ENCODE measurements around the gene GRIK4. TPM values are rescaled to one million over a fixed set of nuclear protein-coding genes. Genes with fewer than 3 reads are reported as not detected.

GRIK4 gene
- total RNA-seq, 1 donor from 2014 or later, result 0.89 TPM

DNA sequence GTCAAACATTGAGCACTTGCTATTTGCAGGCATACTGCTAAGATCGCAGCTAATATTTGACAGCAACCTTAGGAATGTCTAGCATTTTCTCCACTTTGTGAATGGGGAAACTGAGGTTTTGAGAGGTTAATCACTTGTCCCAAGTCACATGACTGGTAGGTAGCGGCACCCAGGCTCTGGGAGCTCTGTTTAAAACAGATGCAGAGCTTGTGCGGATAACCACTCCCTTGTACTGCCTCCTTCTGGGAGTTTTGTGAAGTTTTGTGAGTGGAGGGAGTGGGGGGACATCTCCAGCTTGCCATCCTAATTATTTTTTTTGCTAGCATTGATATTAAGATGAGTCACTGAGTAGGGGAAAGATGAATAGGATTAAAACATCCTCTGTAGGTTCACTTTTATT lies 134.7 kb downstream of the GRIK4 start:
- DNase-seq (ENCODE audit: low read depth, low spot score), result no peak
- H3K9me3 Mint-ChIP-seq, result no peaks in the 10 kb centered on the region
- no peak overlapping the region for H3K4me3 Mint-ChIP-seq

DNA sequence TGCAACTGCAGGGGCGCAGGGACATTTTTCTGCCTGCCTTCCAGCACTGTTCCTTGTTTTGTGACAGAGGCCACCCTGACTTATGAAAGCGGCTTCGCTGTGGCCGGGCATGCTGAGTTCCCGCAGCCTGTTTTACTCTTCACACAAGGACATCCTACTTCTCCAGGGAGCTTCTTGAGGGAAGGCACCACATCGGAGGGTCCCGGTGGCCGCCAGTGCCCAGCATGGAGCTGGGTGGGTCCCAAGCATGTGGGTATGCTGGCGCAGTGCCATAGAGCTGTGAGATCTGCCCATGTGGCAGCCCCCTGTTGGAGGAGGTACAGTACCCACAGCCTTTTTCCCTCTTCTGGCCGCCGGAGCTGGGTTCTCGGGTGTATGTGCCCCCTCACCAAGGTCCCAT lies 136.1 kb downstream of the GRIK4 start:
- peaks cover 94% of the 10 kb centered on the region for H3K27me3 Mint-ChIP-seq (ENCODE audit: low read depth)
- H3K36me3 Mint-ChIP-seq (ENCODE audit: low read depth), result no peaks in the 10 kb centered on the region
- no peak overlapping the region for H3K27ac Mint-ChIP-seq (ENCODE audit: unreplicated experiment)
- TF ChIP-seq, protein P1, sequence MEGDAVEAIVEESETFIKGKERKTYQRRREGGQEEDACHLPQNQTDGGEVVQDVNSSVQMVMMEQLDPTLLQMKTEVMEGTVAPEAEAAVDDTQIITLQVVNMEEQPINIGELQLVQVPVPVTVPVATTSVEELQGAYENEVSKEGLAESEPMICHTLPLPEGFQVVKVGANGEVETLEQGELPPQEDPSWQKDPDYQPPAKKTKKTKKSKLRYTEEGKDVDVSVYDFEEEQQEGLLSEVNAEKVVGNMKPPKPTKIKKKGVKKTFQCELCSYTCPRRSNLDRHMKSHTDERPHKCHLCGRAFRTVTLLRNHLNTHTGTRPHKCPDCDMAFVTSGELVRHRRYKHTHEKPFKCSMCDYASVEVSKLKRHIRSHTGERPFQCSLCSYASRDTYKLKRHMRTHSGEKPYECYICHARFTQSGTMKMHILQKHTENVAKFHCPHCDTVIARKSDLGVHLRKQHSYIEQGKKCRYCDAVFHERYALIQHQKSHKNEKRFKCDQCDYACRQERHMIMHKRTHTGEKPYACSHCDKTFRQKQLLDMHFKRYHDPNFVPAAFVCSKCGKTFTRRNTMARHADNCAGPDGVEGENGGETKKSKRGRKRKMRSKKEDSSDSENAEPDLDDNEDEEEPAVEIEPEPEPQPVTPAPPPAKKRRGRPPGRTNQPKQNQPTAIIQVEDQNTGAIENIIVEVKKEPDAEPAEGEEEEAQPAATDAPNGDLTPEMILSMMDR (conservative IDR thresholded peaks at IDR 0.05), result no peak
- H3K4me3 Mint-ChIP-seq, result no peak overlapping the region
- no peak for DNase-seq (ENCODE audit: low read depth, low spot score)
- peaks cover 15% of the 10 kb centered on the region for H3K4me1 Mint-ChIP-seq
- H3K9me3 Mint-ChIP-seq, result no peaks in the 10 kb centered on the region

More for the DNA sequence above, 134.7 kb downstream of the GRIK4 start:
- Mint-ChIP-seq H3K27me3 (ENCODE audit: low read depth) (peaks cover 92% of the 10 kb centered on the region), H3K27ac (ENCODE audit: unreplicated experiment) (no peak overlapping the region), H3K4me1 (peaks cover 24% of the 10 kb centered on the region), H3K36me3 (ENCODE audit: low read depth) (no peaks in the 10 kb centered on the region)
- TF ChIP-seq, protein P1 (conservative IDR thresholded peaks at IDR 0.05), result no peak

DNA sequence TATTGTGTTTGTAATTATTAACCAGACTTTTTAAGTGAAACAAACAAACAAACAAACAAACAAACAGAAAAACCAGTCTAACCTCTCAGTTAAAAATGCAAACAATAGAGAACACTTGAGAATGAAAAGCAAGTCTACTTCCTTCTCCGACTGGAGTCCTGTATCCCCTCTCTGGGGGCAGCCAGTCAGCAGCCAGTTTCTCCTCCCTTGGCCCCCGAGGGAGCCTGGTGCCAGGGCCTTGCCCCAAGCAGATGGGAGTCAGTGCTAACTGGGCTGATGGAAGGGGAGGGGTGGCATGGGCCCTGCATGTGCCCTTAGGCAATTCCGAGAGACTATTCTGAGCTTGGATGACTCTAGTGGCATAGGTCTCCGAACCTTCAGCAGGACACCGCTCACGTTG lies 137.2 kb downstream of the GRIK4 start:
- peaks cover 93% of the 10 kb centered on the region for H3K27me3 Mint-ChIP-seq (ENCODE audit: low read depth)
- no peak for DNase-seq (ENCODE audit: low read depth, low spot score)
- H3K36me3 Mint-ChIP-seq (ENCODE audit: low read depth), result no peaks in the 10 kb centered on the region
- peaks cover 5% of the 10 kb centered on the region for H3K4me1 Mint-ChIP-seq
- no peak overlapping the region for H3K4me3 Mint-ChIP-seq
- TF ChIP-seq, protein P1 (conservative IDR thresholded peaks at IDR 0.05), result no peak
- H3K9me3 Mint-ChIP-seq, result no peaks in the 10 kb centered on the region
- no peak overlapping the region for H3K27ac Mint-ChIP-seq (ENCODE audit: unreplicated experiment)

DNA sequence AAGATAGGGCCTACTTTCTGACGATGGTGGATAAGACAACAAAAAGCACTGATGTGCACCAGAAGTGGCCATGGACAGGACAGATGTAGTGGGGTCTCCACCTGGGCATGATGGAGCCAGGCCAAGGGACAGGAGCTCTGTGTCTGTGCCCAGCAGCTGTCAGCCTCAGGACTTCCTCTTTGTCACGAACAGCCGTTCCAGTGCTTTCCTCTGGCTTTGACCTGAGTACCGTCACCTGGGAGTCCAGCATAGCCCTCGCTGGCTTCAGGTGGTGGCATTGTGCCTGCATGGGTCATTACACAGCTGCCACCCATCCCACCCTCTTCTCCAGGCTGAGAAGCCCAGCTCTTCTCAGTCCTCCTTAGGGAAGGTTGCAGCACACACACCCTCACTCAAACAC lies 137.8 kb downstream of the GRIK4 start:
- H3K9me3 Mint-ChIP-seq, result no peaks in the 10 kb centered on the region
- H3K4me3 Mint-ChIP-seq, result no peak overlapping the region
- TF ChIP-seq, protein P1 (conservative IDR thresholded peaks at IDR 0.05), result no peak
- peaks cover 88% of the 10 kb centered on the region for H3K27me3 Mint-ChIP-seq (ENCODE audit: low read depth)
- no peak for DNase-seq (ENCODE audit: low read depth, low spot score)
- peaks cover 5% of the 10 kb centered on the region for H3K4me1 Mint-ChIP-seq
- no peak overlapping the region for H3K27ac Mint-ChIP-seq (ENCODE audit: unreplicated experiment)
- no peaks in the 10 kb centered on the region for H3K36me3 Mint-ChIP-seq (ENCODE audit: low read depth)

DNA sequence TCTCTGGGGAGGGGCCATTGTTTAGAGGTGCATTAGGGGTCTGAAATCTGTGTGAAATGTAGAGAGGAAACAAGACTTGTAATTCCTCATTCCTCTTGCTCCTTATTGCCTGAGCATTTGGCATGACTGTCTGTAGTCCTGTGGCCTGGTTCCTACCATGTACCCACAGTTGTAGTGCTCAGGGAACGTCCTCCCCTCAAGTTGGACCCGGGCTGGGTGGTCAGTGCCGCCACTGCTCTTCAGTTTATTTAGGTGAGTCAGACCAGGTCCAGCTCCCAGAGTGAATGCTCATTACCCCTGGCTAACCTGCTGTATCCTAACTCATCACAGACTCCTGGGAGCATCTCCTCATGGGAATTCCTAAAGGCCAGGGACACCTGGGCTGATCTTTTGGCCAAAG lies 139.8 kb downstream of the GRIK4 start:
- Mint-ChIP-seq H3K36me3 (ENCODE audit: low read depth) (no peaks in the 10 kb centered on the region), H3K27me3 (ENCODE audit: low read depth) (peaks cover 82% of the 10 kb centered on the region), H3K9me3 (no peaks in the 10 kb centered on the region)

More for the DNA sequence above, 139.8 kb downstream of the GRIK4 start:
- Mint-ChIP-seq H3K4me3 (no peak overlapping the region), H3K27ac (ENCODE audit: unreplicated experiment) (no peak overlapping the region), H3K4me1 (no peaks in the 10 kb centered on the region)
- TF ChIP-seq, protein P1 (conservative IDR thresholded peaks at IDR 0.05), result no peak
- no peak for DNase-seq (ENCODE audit: low read depth, low spot score)
